ENCODE results near the gene BFSP1. TPM values are rescaled to one million over a fixed set of nuclear protein-coding genes. Genes with fewer than 3 reads are reported as not detected.

Gene BFSP1
- total and polyA plus RNA-seq, 2 donors (not counting 3 experiments of a cell fraction or from before 2014, with no cell fraction given): 3.1 to 5.2 TPM

- CTCF ChIA-PET: interaction anchor here (0.9 to 3.6 kb wide), 9 partner anchors 9 to 407 kb away, joined by 3 to 44 read pairs (median 6); partner anchors contain the start of gene DSTN
- H3K27ac ChIP-seq (ENCODE audit: insufficient read depth, low read depth, low read length): peak overlapping the region; percentile 41
- no peaks in the 10 kb centered on the region for H3K27me3 ChIP-seq (ENCODE audit: control insufficient read depth in 2 of 2, insufficient read depth in 2 of 2, low read length in 2 of 2)
- H3K9me1 ChIP-seq (replicated peaks; ENCODE audit: control insufficient read depth, extremely low read depth, insufficient read depth, low read length): no peaks in the 10 kb centered on the region
- no peaks in the 10 kb centered on the region for H4K20me1 ChIP-seq (replicated peaks; ENCODE audit: control insufficient read depth, extremely low read depth, insufficient read depth, low read length)
- H3K4me2 ChIP-seq (ENCODE audit: insufficient read depth, low read length): peak overlapping the region; percentile 81
- TF ChIP-seq JUN (IDR thresholded peaks at IDR 0.05; ENCODE audit: borderline replicate concordance, insufficient read depth, insufficient read length, low read depth) (no peak), CTCF (IDR thresholded peaks at IDR 0.05; ENCODE audit: extremely low read depth in 1 of 2, insufficient read depth in 1 of 2, low read depth in 1 of 2, low read length in 2 of 2) (no peak), POLR2AphosphoS5 (IDR thresholded peaks at IDR 0.05; ENCODE audit: insufficient read depth, low read depth, low read length) (no peak)
- dilution Hi-C loops (cut with MboI; ENCODE audit: extremely low pct_ligation_motif_present, low sequenced_read_pairs): no loop called here
- no peaks in the 10 kb centered on the region for H3K79me2 ChIP-seq (ENCODE audit: control insufficient read depth, insufficient read depth, low read length)
- H3K9me3 ChIP-seq (replicated peaks; ENCODE audit: control insufficient read depth, insufficient read depth, low read length): no peaks in the 10 kb centered on the region
- POLR2A ChIA-PET: interaction anchor here (1.0 kb wide), 1 partner anchor 39 kb away, joined by 5 read pairs; the partner anchor contains the start of gene DSTN
- no peak for DNase-seq (ENCODE audit: low read depth, low spot score)
- peak overlapping the region; percentile 16 to 47 (median 45) for H3K4me3 ChIP-seq (replicated peaks in 1 of 3; ENCODE audit: insufficient read depth in 1 of 3, low read depth in 1 of 3, low read length in 3 of 3)
- BruUV-seq (replicated peaks): no TSS peak
- H3K4me1 ChIP-seq (ENCODE audit: control insufficient read depth, extremely low read depth, insufficient read depth, low read length): peaks cover 15% of the 10 kb centered on the region
- intact Hi-C loops (cut with micrococcal nuclease): loop anchor here (1.0 to 10.0 kb wide), 7 partner anchors 11 to 463 kb away; partner anchors contain the start of gene RRBP1
- H2AFZ ChIP-seq (ENCODE audit: low read depth, low read length): peak overlapping the region; percentile 78
- no peaks in the 10 kb centered on the region for H3K36me3 ChIP-seq (ENCODE audit: control insufficient read depth in 2 of 2, extremely low read depth in 1 of 2, insufficient read depth in 2 of 2, low read length in 2 of 2)
- peak overlapping the region; percentile 49 for H3K9ac ChIP-seq (replicated peaks; ENCODE audit: extremely low read depth, insufficient read depth, low read length)
- FAIRE-seq: peak; percentile 55
Observed at GRCh38 chr20:17531665-17532025, 466 bp upstream of the BFSP1 start.

- peak overlapping the region in 1 of 3 experiments; percentile 47 for H3K4me3 ChIP-seq (replicated peaks in 1 of 3; ENCODE audit: insufficient read depth in 1 of 3, low read depth in 1 of 3, low read length in 3 of 3)
- H3K9ac ChIP-seq (replicated peaks; ENCODE audit: extremely low read depth, insufficient read depth, low read length): no peak overlapping the region
- ChIA-PET CTCF (interaction anchor here (1.2 to 3.6 kb wide), 7 partner anchors 9 to 86 kb away, joined by 3 to 44 read pairs (median 6); partner anchors contain the start of gene DSTN), POLR2A (interaction anchor here (1.1 kb wide), 1 partner anchor 40 kb away, joined by 3 read pairs; the partner anchor contains the start of gene DSTN)
- H3K27ac ChIP-seq (ENCODE audit: insufficient read depth, low read depth, low read length): no peak overlapping the region
- TSS peak; percentile 44 for BruUV-seq (replicated peaks)
- H3K79me2 ChIP-seq (ENCODE audit: control insufficient read depth, insufficient read depth, low read length): no peaks in the 10 kb centered on the region
- intact Hi-C loops (cut with micrococcal nuclease): loop anchor here (2.0 to 10.0 kb wide), 3 partner anchors 153 to 465 kb away; partner anchors contain the start of gene RRBP1
- H3K27me3 ChIP-seq (ENCODE audit: control insufficient read depth in 2 of 2, insufficient read depth in 2 of 2, low read length in 2 of 2): no peaks in the 10 kb centered on the region
- no peaks in the 10 kb centered on the region for H4K20me1 ChIP-seq (replicated peaks; ENCODE audit: control insufficient read depth, extremely low read depth, insufficient read depth, low read length)
- no peaks in the 10 kb centered on the region for H3K9me3 ChIP-seq (replicated peaks; ENCODE audit: control insufficient read depth, insufficient read depth, low read length)
- TF ChIP-seq POLR2AphosphoS5 (IDR thresholded peaks at IDR 0.05; ENCODE audit: insufficient read depth, low read depth, low read length): no peak
- TF ChIP-seq POLR2A (IDR thresholded peaks at IDR 0.05; ENCODE audit: low read depth, low read length): no peak
- no peak for TF ChIP-seq EZH2 (IDR thresholded peaks at IDR 0.05; ENCODE audit: borderline replicate concordance, low read depth, low read length, severe bottlenecking)
- TF ChIP-seq MYC (IDR thresholded peaks at IDR 0.05; ENCODE audit: low read depth, low read length): no peak
- no peak for TF ChIP-seq JUN (IDR thresholded peaks at IDR 0.05; ENCODE audit: borderline replicate concordance, insufficient read depth, insufficient read length, low read depth)
- TF ChIP-seq MAX (IDR thresholded peaks at IDR 0.05; ENCODE audit: insufficient read depth, insufficient read length): no peak
- TF ChIP-seq CTCF (IDR thresholded peaks at IDR 0.05; ENCODE audit: extremely low read depth in 1 of 2, insufficient read depth in 1 of 2, low read depth in 1 of 2, low read length in 2 of 2): no peak
- no peak for TF ChIP-seq FOS (IDR thresholded peaks at IDR 0.05; ENCODE audit: borderline replicate concordance, insufficient read depth, low read length)
- no peak for TF ChIP-seq GATA2 (IDR thresholded peaks at IDR 0.05; ENCODE audit: insufficient read depth, insufficient read length, low read depth, low read length)
- H3K36me3 ChIP-seq (ENCODE audit: control insufficient read depth in 2 of 2, extremely low read depth in 1 of 2, insufficient read depth in 2 of 2, low read length in 2 of 2): no peaks in the 10 kb centered on the region
- FAIRE-seq (no peak), DNase-seq (ENCODE audit: low read depth, low spot score) (no peak)
- H3K9me1 ChIP-seq (replicated peaks; ENCODE audit: control insufficient read depth, extremely low read depth, insufficient read depth, low read length): no peaks in the 10 kb centered on the region
- dilution Hi-C loops (cut with MboI; ENCODE audit: extremely low pct_ligation_motif_present, low sequenced_read_pairs): no loop called here
- H3K4me1 ChIP-seq (ENCODE audit: control insufficient read depth, extremely low read depth, insufficient read depth, low read length): peaks cover 15% of the 10 kb centered on the region
- peak overlapping the region; percentile 78 for H2AFZ ChIP-seq (ENCODE audit: low read depth, low read length)
- peak overlapping the region; percentile 81 for H3K4me2 ChIP-seq (ENCODE audit: insufficient read depth, low read length)
Observed at GRCh38 chr20:17530153-17530552, 1.0 kb downstream of the BFSP1 start.

Data from endothelial cell of umbilical vein (primary cell).